Activated naive CD8-positive, alpha-beta T cell treated with anti-CD3 and anti-CD28 coated beads, Interleukin-2, amount 50 U/mL, for 24 hours (primary cell): ENCODE measurements around the gene POLR1D.
"Not testable (repeated sequence)": the region's sequence is repeated elsewhere in the genome, so short reads cannot be mapped to it uniquely, and the experiment has no call there.

Experiments used
- ATAC-seq: fragments of 150-1000 bp; cut with Tn5 transposase; one replicate; pipeline ENCODE4 v1.10.0; 2021
- DNase-seq: peaks from one replicate; pipeline ENCODE4 v3.0.0; 2021
- H3K27ac Mint-ChIP-seq: one replicate; pipeline ENCODE4 v1.8.0; 2021; ENCODE audit warnings: mild to moderate bottlenecking, mixed read lengths
- H3K27me3 Mint-ChIP-seq: one replicate; pipeline ENCODE4 v1.8.0; 2021; ENCODE audit warnings: mixed read lengths
- H3K36me3 Mint-ChIP-seq: one replicate; pipeline ENCODE4 v1.8.0; 2021; ENCODE audit warnings: low read depth, mixed read lengths
- H3K4me1 Mint-ChIP-seq: one replicate; pipeline ENCODE4 v1.8.0; 2021; ENCODE audit warnings: mixed read lengths
- H3K4me3 Mint-ChIP-seq: one replicate; pipeline ENCODE4 v1.8.0; 2021; ENCODE audit warnings: mild to moderate bottlenecking, moderate library complexity, mixed read lengths
- H3K9me3 Mint-ChIP-seq: one replicate; pipeline ENCODE4 v1.8.0; 2021; ENCODE audit warnings: mixed read lengths

Gene POLR1D

DNA sequence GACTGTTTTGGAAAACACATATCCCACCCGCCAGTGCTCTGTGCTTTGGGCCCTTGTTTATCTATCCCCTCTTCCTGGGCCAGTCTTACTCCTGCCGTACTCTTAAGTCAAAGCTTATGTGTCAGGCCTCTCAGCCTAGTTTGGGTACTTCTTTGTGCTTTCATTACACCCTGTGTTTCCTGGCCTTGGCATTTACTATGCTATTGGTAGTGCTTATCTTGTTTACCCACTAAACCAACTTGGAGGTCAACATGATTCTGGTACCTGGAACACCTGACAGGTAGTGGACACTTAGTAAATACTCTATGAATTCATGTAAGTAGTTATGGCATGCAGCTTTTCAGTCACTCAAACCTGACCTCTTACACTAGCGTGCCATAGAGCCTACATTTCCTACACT is 2.4 kb downstream of the POLR1D start:
- H3K9me3 Mint-ChIP-seq: no peaks in the 10 kb centered on the region

GRCh38 chr13:27625839-27626238 is 4.1 kb downstream of the POLR1D start:
- ATAC-seq: no peak
- peaks cover 65% of the 10 kb centered on the region for H3K4me1 Mint-ChIP-seq
- H3K27ac Mint-ChIP-seq: no peak overlapping the region
- H3K27me3 Mint-ChIP-seq: no peaks in the 10 kb centered on the region
- peaks cover 66% of the 10 kb centered on the region for H3K36me3 Mint-ChIP-seq
- no peak overlapping the region for H3K4me3 Mint-ChIP-seq
- H3K9me3 Mint-ChIP-seq: no peaks in the 10 kb centered on the region
- DNase-seq: no peak

More for the DNA sequence above, 2.4 kb downstream of the POLR1D start:
- peaks cover 58% of the 10 kb centered on the region for H3K36me3 Mint-ChIP-seq
- no peak for DNase-seq
- H3K4me3 Mint-ChIP-seq: peak overlapping the region; percentile 47
- H3K27ac Mint-ChIP-seq: no peak overlapping the region
- H3K27me3 Mint-ChIP-seq: no peaks in the 10 kb centered on the region
- peaks cover 65% of the 10 kb centered on the region for H3K4me1 Mint-ChIP-seq
- no peak for ATAC-seq

DNA sequence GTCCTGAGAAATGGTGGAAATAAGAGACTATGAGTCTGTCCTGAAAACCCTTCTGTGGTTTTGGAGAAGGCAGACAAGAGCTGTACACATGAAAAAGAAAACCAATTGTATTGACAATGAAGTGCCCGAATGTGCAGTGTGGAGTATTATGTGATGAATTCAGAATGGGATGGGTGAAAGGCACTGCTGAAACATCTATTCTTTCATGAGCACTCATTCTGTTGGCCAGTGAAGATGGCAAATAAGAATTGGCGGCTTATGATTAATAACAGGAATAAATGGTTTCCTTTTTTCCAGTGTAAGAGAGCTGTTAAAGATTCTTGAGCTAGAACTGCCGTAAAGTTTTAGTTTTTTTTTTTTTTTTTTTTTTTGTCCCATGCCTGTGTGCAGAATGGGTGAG is 5.7 kb downstream of the POLR1D start:
- no peaks in the 10 kb centered on the region for H3K27me3 Mint-ChIP-seq
- H3K4me3 Mint-ChIP-seq: no peak overlapping the region
- DNase-seq (no peak), ATAC-seq (no peak)
- H3K27ac Mint-ChIP-seq: no peak overlapping the region
- H3K36me3 Mint-ChIP-seq: peaks cover 76% of the 10 kb centered on the region
- H3K9me3 Mint-ChIP-seq: no peaks in the 10 kb centered on the region
- peaks cover 69% of the 10 kb centered on the region for H3K4me1 Mint-ChIP-seq

GRCh38 chr13:27628081-27628480 is 6.4 kb downstream of the POLR1D start:
- H3K9me3 Mint-ChIP-seq: no peaks in the 10 kb centered on the region
- peaks cover 66% of the 10 kb centered on the region for H3K4me1 Mint-ChIP-seq
- H3K4me3 Mint-ChIP-seq: no peak overlapping the region
- no peak for ATAC-seq
- no peak overlapping the region for H3K27ac Mint-ChIP-seq
- no peaks in the 10 kb centered on the region for H3K27me3 Mint-ChIP-seq
- H3K36me3 Mint-ChIP-seq: peaks cover 75% of the 10 kb centered on the region
- no peak for DNase-seq

DNA sequence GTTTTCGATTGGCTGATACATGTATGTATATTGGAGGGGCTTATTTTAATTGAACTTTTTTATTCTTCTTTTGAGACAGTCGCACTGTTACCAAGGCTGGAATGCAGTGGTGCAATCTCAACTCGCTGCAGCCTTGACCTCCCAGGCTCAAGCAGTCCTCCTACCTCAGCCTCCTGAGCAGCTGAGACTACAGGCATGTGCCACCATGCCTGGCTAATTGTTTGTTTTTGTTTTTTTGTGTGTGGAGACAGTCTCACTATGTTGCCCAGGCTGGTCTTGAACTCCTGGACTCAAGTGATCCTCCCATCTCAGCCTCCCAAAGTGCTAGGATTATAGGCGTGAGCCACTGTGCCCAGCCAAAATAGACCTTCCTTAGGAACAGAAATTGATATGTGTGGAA is 7.1 kb downstream of the POLR1D start:
- not testable (repeated sequence) for H3K4me3 Mint-ChIP-seq, H3K27me3 Mint-ChIP-seq, DNase-seq, H3K9me3 Mint-ChIP-seq, ATAC-seq, H3K27ac Mint-ChIP-seq
- Mint-ChIP-seq H3K4me1 (peaks cover 61% of the 10 kb centered on the region), H3K36me3 (peaks cover 71% of the 10 kb centered on the region)

- no peak overlapping the region for H3K4me3 Mint-ChIP-seq
- H3K36me3 Mint-ChIP-seq: peaks cover 55% of the 10 kb centered on the region
- DNase-seq (no peak), ATAC-seq (peak; percentile 20)
- H3K27me3 Mint-ChIP-seq: no peaks in the 10 kb centered on the region
- H3K27ac Mint-ChIP-seq: no peak overlapping the region
- no peaks in the 10 kb centered on the region for H3K9me3 Mint-ChIP-seq
- peaks cover 51% of the 10 kb centered on the region for H3K4me1 Mint-ChIP-seq
Observed at GRCh38 chr13:27631156-27631555, 9.5 kb downstream of the POLR1D start.

DNA sequence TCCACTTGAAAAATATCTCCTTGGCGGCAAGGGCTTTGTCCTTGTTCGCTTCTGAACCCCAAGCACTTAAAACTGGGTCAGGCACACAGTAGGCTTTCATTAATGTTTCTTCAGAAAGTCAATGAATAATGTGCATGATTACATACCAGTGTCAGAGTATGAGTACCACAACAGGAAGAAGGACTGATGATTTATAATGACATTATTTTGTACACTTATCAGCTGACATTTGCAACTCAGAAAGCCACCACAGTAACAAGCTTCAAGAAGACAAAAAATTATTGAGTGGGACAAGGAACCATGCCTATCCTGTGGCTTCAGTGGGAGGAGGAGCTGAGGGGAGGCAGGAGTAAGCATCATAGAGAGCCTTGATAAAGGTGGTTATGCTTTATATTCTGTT is 10.0 kb downstream of the POLR1D start:
- no peak overlapping the region for H3K4me3 Mint-ChIP-seq
- H3K9me3 Mint-ChIP-seq: no peaks in the 10 kb centered on the region
- peaks cover 51% of the 10 kb centered on the region for H3K4me1 Mint-ChIP-seq
- ATAC-seq: no peak
- peaks cover 52% of the 10 kb centered on the region for H3K36me3 Mint-ChIP-seq
- no peak for DNase-seq
- no peaks in the 10 kb centered on the region for H3K27me3 Mint-ChIP-seq
- no peak overlapping the region for H3K27ac Mint-ChIP-seq

DNA sequence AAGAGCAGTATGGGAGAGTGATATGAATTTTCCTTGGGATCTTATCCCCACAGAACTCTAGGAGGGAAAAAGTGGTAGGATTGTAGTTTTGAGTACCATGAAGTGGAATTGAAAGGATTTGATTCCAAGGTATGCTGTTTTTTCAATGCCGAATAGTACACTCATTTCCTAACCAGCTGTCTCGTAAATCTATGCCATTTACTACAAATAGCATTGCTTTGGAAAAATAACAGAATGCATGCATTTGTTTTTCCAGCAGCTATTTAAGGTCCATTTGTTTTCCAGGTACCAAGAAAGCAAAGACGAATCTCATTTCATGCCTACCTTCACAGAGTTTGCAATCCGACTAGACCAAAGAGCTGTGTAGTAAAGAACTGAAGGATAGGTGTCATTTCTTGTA is 10.5 kb downstream of the POLR1D start:
- Mint-ChIP-seq H3K36me3 (peaks cover 50% of the 10 kb centered on the region), H3K9me3 (no peaks in the 10 kb centered on the region), H3K4me3 (no peak overlapping the region), H3K27ac (no peak overlapping the region), H3K4me1 (peaks cover 53% of the 10 kb centered on the region), H3K27me3 (no peaks in the 10 kb centered on the region)
- DNase-seq (no peak), ATAC-seq (no peak)

DNA sequence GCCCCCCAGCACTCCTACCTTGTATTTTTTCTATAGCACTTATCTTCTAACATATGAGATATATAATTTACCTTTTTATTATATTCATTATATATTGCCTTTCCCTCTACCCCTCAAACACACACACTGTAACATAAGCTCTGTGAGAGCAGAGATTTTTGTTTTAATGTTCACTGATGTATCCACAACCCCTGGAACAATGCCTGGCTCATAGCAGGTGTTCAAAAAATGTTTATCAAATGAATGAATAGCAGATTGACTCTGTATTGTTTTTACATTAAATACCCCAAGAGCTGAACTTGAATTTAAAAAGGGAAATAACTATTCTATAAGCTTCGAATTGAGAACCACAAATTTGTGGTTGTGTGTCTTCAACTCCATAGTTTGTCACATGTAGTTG is 11.0 kb downstream of the POLR1D start:
- Mint-ChIP-seq H3K4me3 (no peak overlapping the region), H3K27me3 (no peaks in the 10 kb centered on the region), H3K36me3 (peaks cover 46% of the 10 kb centered on the region), H3K27ac (no peak overlapping the region), H3K9me3 (no peaks in the 10 kb centered on the region), H3K4me1 (peaks cover 49% of the 10 kb centered on the region)
- no peak for ATAC-seq
- DNase-seq: no peak

DNA sequence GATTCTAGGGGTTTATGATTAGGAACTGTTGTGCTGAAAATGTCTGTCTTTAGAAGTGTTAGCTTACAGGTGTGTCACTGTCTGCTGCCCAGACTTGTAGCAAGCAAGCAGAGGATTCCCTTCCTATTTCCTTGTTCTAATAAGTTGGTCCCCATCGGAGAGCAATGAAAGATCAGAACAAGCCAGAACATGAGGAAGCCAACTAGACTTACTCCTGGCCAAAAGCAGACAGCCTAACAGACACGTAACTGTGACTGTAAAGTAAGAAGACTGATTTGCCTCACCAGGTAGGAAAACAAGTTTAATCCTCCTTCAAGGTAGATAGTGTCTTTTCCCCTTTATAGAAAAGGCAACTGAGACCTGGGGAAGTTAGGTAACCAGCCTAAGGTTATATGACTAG is 12.5 kb downstream of the POLR1D start:
- Mint-ChIP-seq H3K27me3 (no peaks in the 10 kb centered on the region), H3K36me3 (peaks cover 44% of the 10 kb centered on the region), H3K4me3 (no peak overlapping the region), H3K4me1 (peaks cover 53% of the 10 kb centered on the region), H3K9me3 (no peaks in the 10 kb centered on the region), H3K27ac (no peak overlapping the region)
- no peak for ATAC-seq
- DNase-seq: no peak

- DNase-seq: no peak
- peaks cover 44% of the 10 kb centered on the region for H3K36me3 Mint-ChIP-seq
- H3K27ac Mint-ChIP-seq: no peak overlapping the region
- no peak overlapping the region for H3K4me3 Mint-ChIP-seq
- peaks cover 56% of the 10 kb centered on the region for H3K4me1 Mint-ChIP-seq
- no peaks in the 10 kb centered on the region for H3K9me3 Mint-ChIP-seq
- H3K27me3 Mint-ChIP-seq: no peaks in the 10 kb centered on the region
- ATAC-seq: no peak
Observed at GRCh38 chr13:27634791-27635190, 13.1 kb downstream of the POLR1D start.

GRCh38 chr13:27635266-27635665 is 13.6 kb downstream of the POLR1D start:
- no peak overlapping the region for H3K27ac Mint-ChIP-seq
- no peaks in the 10 kb centered on the region for H3K9me3 Mint-ChIP-seq
- H3K4me3 Mint-ChIP-seq: no peak overlapping the region
- H3K36me3 Mint-ChIP-seq: peaks cover 45% of the 10 kb centered on the region
- no peak for ATAC-seq
- DNase-seq: no peak
- H3K27me3 Mint-ChIP-seq: no peaks in the 10 kb centered on the region
- H3K4me1 Mint-ChIP-seq: peaks cover 57% of the 10 kb centered on the region

- Mint-ChIP-seq H3K27me3 (no peaks in the 10 kb centered on the region), H3K4me3 (no peak overlapping the region), H3K27ac (no peak overlapping the region), H3K4me1 (peaks cover 45% of the 10 kb centered on the region), H3K36me3 (peaks cover 36% of the 10 kb centered on the region), H3K9me3 (no peaks in the 10 kb centered on the region)
- ATAC-seq (peak; percentile 68), DNase-seq (no peak)
Observed at GRCh38 chr13:27636589-27637288, 15.0 kb downstream of the POLR1D start.

- peaks cover 49% of the 10 kb centered on the region for H3K4me1 Mint-ChIP-seq
- no peaks in the 10 kb centered on the region for H3K27me3 Mint-ChIP-seq
- no peaks in the 10 kb centered on the region for H3K9me3 Mint-ChIP-seq
- peaks cover 33% of the 10 kb centered on the region for H3K36me3 Mint-ChIP-seq
- DNase-seq: no peak
- H3K4me3 Mint-ChIP-seq: no peak overlapping the region
- no peak for ATAC-seq
- no peak overlapping the region for H3K27ac Mint-ChIP-seq
Observed at GRCh38 chr13:27637289-27637626, 15.6 kb downstream of the POLR1D start.

DNA sequence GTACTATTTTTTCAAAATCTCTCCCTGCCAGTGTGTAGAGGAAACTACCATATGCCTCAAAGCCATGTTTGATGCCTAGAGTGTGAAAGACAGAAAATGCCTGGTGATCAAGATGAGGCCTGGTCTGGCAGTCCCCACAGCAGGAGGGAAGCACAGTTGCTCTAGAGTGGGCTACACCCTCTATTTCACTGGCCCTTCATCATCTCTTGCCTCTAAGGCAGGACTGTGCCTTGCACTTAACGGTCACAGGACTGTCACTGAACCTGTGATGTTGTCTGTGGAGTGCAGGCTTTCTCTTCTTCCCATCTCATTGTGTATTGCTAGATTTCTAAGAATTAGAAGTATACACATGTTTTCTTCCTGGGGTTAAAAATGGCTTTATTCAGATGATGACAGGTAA is 16.3 kb downstream of the POLR1D start:
- H3K4me3 Mint-ChIP-seq: no peak overlapping the region
- H3K27me3 Mint-ChIP-seq: no peaks in the 10 kb centered on the region
- no peaks in the 10 kb centered on the region for H3K9me3 Mint-ChIP-seq
- H3K4me1 Mint-ChIP-seq: peaks cover 49% of the 10 kb centered on the region
- peaks cover 32% of the 10 kb centered on the region for H3K36me3 Mint-ChIP-seq
- no peak overlapping the region for H3K27ac Mint-ChIP-seq
- DNase-seq: no peak
- ATAC-seq: no peak

DNA sequence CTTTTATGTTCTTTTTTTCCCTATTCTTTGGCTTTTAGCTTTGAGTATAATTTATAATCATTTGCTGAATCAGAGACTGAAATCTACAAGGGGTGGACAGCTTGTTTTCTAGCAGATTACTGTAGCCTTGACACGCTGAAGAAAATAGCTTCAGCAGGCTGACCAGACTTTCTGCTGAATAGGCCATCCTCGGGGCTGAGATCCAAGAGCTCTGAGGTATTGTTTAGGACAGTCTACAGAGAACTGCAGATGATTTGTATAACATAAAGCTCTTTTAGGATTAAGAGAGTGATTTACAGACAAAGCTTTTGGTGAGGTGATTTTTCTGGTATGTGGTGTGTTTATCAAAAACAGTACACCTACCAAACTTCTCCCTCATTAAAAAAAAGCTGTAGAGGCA is 16.8 kb downstream of the POLR1D start:
- Mint-ChIP-seq H3K9me3 (no peaks in the 10 kb centered on the region), H3K27me3 (no peaks in the 10 kb centered on the region), H3K36me3 (peaks cover 29% of the 10 kb centered on the region), H3K27ac (no peak overlapping the region), H3K4me1 (peaks cover 52% of the 10 kb centered on the region), H3K4me3 (no peak overlapping the region)
- ATAC-seq (no peak), DNase-seq (no peak)
